ENCODE data around the gene ZC3H12D. TPM values are rescaled to one million over a fixed set of nuclear protein-coding genes. Genes with fewer than 3 reads are reported as not detected.

ZC3H12D gene
- total RNA-seq, 1 donor from 2014 or later: 2.1 TPM

DNA sequence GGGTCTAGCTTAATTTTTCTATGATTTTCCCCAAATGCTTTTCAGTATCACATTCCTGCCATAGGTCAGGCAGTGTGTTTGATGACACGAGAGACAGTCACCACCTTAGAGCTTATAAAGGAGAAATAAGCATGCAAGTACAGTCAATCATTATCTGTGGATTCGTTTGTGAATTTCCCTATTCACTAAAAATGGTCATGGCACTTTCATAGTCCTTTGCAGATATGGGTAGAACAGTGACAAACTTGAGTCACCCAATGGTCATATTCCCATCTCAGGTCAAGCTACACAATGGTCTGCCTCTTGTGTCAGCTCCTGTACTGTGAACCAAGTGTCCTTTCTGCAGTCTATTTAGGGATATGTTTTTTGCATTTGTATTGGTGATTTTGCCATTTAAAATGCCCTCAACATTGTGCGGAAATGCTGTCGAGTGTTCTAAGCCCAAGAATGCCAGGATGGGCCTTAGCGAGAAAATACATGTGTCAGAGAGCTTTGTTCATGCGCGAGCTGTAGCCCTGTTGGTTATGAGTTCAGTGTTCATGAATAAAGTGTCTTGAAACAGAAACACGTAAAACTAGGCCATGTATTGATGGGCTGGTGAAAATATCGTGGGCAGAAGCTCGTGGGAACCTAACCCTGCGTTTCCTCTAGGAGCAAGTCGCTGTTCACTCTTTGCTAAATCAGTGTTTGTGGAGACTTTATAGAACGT lies 65.0 kb downstream of the ZC3H12D start:
- Histone ChIP-seq H3K36me3 (no peaks in the 10 kb centered on the region), H3K27ac (no peak overlapping the region), H3K27me3 (no peaks in the 10 kb centered on the region), H3K4me3 (no peak overlapping the region), H3K9me3 (no peaks in the 10 kb centered on the region), H3K4me1 (peaks cover 7% of the 10 kb centered on the region)
- DNase-seq: no peak
- TF ChIP-seq, protein P1, sequence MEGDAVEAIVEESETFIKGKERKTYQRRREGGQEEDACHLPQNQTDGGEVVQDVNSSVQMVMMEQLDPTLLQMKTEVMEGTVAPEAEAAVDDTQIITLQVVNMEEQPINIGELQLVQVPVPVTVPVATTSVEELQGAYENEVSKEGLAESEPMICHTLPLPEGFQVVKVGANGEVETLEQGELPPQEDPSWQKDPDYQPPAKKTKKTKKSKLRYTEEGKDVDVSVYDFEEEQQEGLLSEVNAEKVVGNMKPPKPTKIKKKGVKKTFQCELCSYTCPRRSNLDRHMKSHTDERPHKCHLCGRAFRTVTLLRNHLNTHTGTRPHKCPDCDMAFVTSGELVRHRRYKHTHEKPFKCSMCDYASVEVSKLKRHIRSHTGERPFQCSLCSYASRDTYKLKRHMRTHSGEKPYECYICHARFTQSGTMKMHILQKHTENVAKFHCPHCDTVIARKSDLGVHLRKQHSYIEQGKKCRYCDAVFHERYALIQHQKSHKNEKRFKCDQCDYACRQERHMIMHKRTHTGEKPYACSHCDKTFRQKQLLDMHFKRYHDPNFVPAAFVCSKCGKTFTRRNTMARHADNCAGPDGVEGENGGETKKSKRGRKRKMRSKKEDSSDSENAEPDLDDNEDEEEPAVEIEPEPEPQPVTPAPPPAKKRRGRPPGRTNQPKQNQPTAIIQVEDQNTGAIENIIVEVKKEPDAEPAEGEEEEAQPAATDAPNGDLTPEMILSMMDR (IDR thresholded peaks at IDR 0.05): no peak
- intact Hi-C loops (cut with DNase I): loop anchor here (5.0 kb wide), 1 partner anchor 218 kb away; no protein-coding TSS in a partner anchor
- ATAC-seq: no peak

DNA sequence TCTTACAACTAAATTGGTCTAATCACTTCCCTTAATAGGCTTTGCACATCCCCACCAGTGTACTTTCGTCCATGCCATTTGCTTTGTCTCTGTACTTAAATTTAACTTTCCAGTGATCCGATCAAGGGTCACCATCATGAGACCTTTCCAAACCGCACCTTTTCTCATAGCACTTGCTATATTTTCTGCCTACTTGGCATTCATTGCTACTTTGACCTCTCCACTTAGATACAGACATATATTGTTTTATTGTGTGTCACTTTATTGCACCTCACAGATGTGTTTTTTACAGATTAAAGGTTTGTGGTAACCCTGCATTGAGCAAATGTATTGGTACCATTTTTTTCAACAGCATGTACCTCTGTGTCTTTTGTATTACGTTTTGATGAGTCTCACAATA lies 70.0 kb downstream of the ZC3H12D start:
- TF ChIP-seq, protein P1 (IDR thresholded peaks at IDR 0.05): no peak
- peaks cover 11% of the 10 kb centered on the region for H3K36me3 ChIP-seq

DNA sequence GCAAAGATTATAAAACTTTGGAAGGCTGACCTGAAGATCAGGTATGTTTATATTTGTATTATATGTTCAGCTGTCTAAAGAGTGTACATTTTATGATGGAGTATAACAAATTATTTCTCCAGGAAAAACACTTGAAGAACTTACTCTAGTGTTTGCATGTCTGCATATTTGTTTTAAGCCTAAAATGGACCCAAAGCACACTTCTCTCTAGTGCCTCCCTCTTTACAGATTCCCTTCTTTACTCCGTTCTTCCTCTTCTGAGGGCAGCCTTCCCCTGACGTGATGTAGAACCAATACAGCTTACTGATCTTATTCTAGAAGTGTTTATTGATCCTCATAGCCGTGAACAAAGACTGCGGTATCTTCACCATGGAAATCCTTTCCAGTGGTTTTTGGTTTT lies 70.8 kb downstream of the ZC3H12D start:
- no peaks in the 10 kb centered on the region for H3K9me3 ChIP-seq
- peaks cover 19% of the 10 kb centered on the region for H3K36me3 ChIP-seq
- no peaks in the 10 kb centered on the region for H3K4me1 ChIP-seq
- peak; percentile 58 for ATAC-seq
- intact Hi-C loops (cut with DNase I): no loop called here
- no peak overlapping the region for H3K27ac ChIP-seq
- TF ChIP-seq, protein P1 (IDR thresholded peaks at IDR 0.05): no peak
- no peak for DNase-seq
- no peaks in the 10 kb centered on the region for H3K27me3 ChIP-seq
- H3K4me3 ChIP-seq: no peak overlapping the region

More for the DNA sequence above, 70.0 kb downstream of the ZC3H12D start:
- Histone ChIP-seq H3K4me3 (no peak overlapping the region), H3K4me1 (no peaks in the 10 kb centered on the region), H3K27me3 (no peaks in the 10 kb centered on the region), H3K9me3 (no peaks in the 10 kb centered on the region), H3K27ac (no peak overlapping the region)
- no peak for DNase-seq
- intact Hi-C loops (cut with DNase I): loop anchor here (5.0 kb wide), 1 partner anchor 213 kb away; no protein-coding TSS in a partner anchor
- ATAC-seq: no peak

DNA sequence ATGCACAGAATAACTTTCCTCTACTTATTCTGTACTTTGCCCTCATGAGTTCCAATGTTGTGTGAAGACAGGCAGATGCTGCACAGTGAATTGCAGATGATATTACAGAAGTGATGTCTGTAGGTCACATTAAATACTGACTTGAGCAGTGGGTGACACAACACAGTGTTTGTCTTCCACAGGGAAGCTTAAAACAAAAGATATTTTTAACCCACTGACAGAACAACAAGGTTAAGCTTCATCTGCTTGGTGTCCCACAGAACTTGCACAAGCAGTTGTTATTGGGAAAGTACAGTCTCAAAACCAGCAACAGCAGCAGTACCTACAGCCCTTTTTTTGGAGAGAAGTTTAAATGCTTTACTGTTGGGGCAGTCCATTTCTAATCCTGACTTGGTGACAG lies 74.3 kb downstream of the ZC3H12D start:
- no peaks in the 10 kb centered on the region for H3K4me1 ChIP-seq
- ATAC-seq: no peak
- no peak for DNase-seq
- intact Hi-C loops (cut with DNase I): no loop called here
- H3K27ac ChIP-seq: no peak overlapping the region
- H3K36me3 ChIP-seq: peaks cover 29% of the 10 kb centered on the region
- H3K9me3 ChIP-seq: no peaks in the 10 kb centered on the region
- no peak overlapping the region for H3K4me3 ChIP-seq
- TF ChIP-seq, protein P1 (IDR thresholded peaks at IDR 0.05): no peak
- no peaks in the 10 kb centered on the region for H3K27me3 ChIP-seq

DNA sequence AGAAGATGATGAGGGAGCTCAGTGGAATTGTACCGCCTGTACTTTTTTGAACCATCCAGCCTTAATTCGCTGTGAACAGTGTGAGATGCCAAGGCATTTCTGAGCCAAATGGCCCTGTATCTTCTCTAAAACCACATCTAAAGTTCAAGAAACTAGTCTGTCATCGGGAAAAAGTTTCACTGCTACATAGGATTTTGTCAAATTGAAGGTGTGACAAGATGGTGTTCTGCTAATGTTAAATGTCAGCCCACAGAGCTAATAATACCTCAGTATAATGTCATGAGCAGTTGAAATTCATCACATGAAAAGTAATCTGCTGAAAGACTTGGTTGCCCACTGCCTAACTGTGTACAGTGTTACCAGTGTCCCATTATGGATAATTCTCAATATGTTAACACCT lies 75.2 kb downstream of the ZC3H12D start:
- TF ChIP-seq, protein P1 (IDR thresholded peaks at IDR 0.05): no peak
- ATAC-seq: no peak
- H3K4me3 ChIP-seq: no peak overlapping the region
- no peak for DNase-seq
- H3K36me3 ChIP-seq: peaks cover 29% of the 10 kb centered on the region
- no peaks in the 10 kb centered on the region for H3K9me3 ChIP-seq
- no peak overlapping the region for H3K27ac ChIP-seq
- intact Hi-C loops (cut with DNase I): no loop called here
- H3K27me3 ChIP-seq: no peaks in the 10 kb centered on the region
- no peaks in the 10 kb centered on the region for H3K4me1 ChIP-seq
